Type B pancreatic cell (in vitro differentiated cells): ENCODE data around the gene KRTAP10-3. TPM values are rescaled to one million over a fixed set of nuclear protein-coding genes. Genes with fewer than 3 reads are reported as not detected.

ENCODE experiments used
- DNase-seq: peaks from one replicate; pipeline ENCODE4 v3.0.0; 2021; ENCODE audit warnings: mixed read lengths; ENCODE audit not compliant: unreplicated experiment; ENCODE audit errors: extremely low spot score
- H3K27ac Mint-ChIP-seq: 2 replicates; pipeline ENCODE4 v1.8.0; 2021; ENCODE audit warnings: mild to moderate bottlenecking, mixed read lengths
- H3K27me3 Mint-ChIP-seq: 2 replicates; pipeline ENCODE4 v1.8.0; 2021; ENCODE audit warnings: mixed read lengths
- H3K36me3 Mint-ChIP-seq: 2 replicates; pipeline ENCODE4 v1.8.0; 2021; ENCODE audit warnings: mixed read lengths
- H3K4me1 Mint-ChIP-seq: one replicate; pipeline ENCODE4 v1.8.0; 2021; ENCODE audit warnings: mixed read lengths; ENCODE audit not compliant: unreplicated experiment
- H3K4me3 Mint-ChIP-seq: 2 replicates; pipeline ENCODE4 v1.8.0; 2021; ENCODE audit warnings: mild to moderate bottlenecking, mixed read lengths
- H3K9me3 Mint-ChIP-seq: 2 replicates; pipeline ENCODE4 v1.8.0; 2021; ENCODE audit warnings: mixed read lengths
- CTCF ChIP-seq: fragments of 200-600 bp; sonication (generic); conservative IDR thresholded peaks from 2 replicates; pipeline ENCODE4 v1.5.0; 2021; ENCODE audit warnings: antibody characterized with exemption, mild to moderate bottlenecking
- total RNA-seq: library from RNA; stranded (reverse); gene quantifications from 2 replicates; pipeline ENCODE4 v1.2.1, GENCODE V29; 2021; ENCODE audit warnings: low replicate concordance

KRTAP10-3 gene
- total RNA-seq, 1 donor from 2014 or later, result not detected

- H3K4me3 Mint-ChIP-seq, result no peak overlapping the region
- H3K9me3 Mint-ChIP-seq, result no peaks in the 10 kb centered on the region
- no peaks in the 10 kb centered on the region for H3K36me3 Mint-ChIP-seq
- no peak for TF ChIP-seq CTCF
- peak; percentile 48 for DNase-seq
- H3K27me3 Mint-ChIP-seq, result no peaks in the 10 kb centered on the region
- no peaks in the 10 kb centered on the region for H3K4me1 Mint-ChIP-seq
- H3K27ac Mint-ChIP-seq, result no peak overlapping the region
Measured at GRCh38 chr21:44529503-44530125, 29.0 kb downstream of the KRTAP10-3 start.

GRCh38 chr21:44529011-44529421, 29.6 kb downstream of the KRTAP10-3 start:
- no peaks in the 10 kb centered on the region for H3K9me3 Mint-ChIP-seq
- no peak for TF ChIP-seq CTCF
- H3K4me3 Mint-ChIP-seq, result no peak overlapping the region
- H3K27ac Mint-ChIP-seq, result no peak overlapping the region
- DNase-seq, result peak; percentile 60
- no peaks in the 10 kb centered on the region for H3K36me3 Mint-ChIP-seq
- H3K27me3 Mint-ChIP-seq, result no peaks in the 10 kb centered on the region
- no peaks in the 10 kb centered on the region for H3K4me1 Mint-ChIP-seq

- no peaks in the 10 kb centered on the region for H3K36me3 Mint-ChIP-seq
- H3K27ac Mint-ChIP-seq, result no peak overlapping the region
- peak; percentile 55 for DNase-seq
- no peak for TF ChIP-seq CTCF
- no peak overlapping the region for H3K4me3 Mint-ChIP-seq
- no peaks in the 10 kb centered on the region for H3K9me3 Mint-ChIP-seq
- H3K4me1 Mint-ChIP-seq, result no peaks in the 10 kb centered on the region
- no peaks in the 10 kb centered on the region for H3K27me3 Mint-ChIP-seq
Measured at GRCh38 chr21:44528634-44528995, 30.0 kb downstream of the KRTAP10-3 start.

GRCh38 chr21:44527983-44528633, 30.5 kb downstream of the KRTAP10-3 start:
- no peak for TF ChIP-seq CTCF
- DNase-seq, result no peak
- Mint-ChIP-seq H3K4me1 (no peaks in the 10 kb centered on the region), H3K36me3 (no peaks in the 10 kb centered on the region), H3K27ac (no peak overlapping the region), H3K9me3 (no peaks in the 10 kb centered on the region), H3K27me3 (no peaks in the 10 kb centered on the region), H3K4me3 (no peak overlapping the region)

GRCh38 chr21:44527156-44527982, 31.2 kb downstream of the KRTAP10-3 start:
- H3K36me3 Mint-ChIP-seq, result no peaks in the 10 kb centered on the region

More at GRCh38 chr21:44527156-44527982, 31.2 kb downstream of the KRTAP10-3 start:
- Mint-ChIP-seq H3K4me1 (no peaks in the 10 kb centered on the region), H3K27ac (no peak overlapping the region), H3K27me3 (no peaks in the 10 kb centered on the region), H3K9me3 (no peaks in the 10 kb centered on the region), H3K4me3 (no peak overlapping the region)
- TF ChIP-seq CTCF, result no peak
- DNase-seq, result no peak
